Cortex of kidney (tissue), 1 donor: ENCODE results near the gene SPNS2.

Source experiments
- DNase-seq: peaks from one replicate; lab custom pipeline; 2025; lab: John Stamatoyannopoulos, UW

The SPNS2 gene

GRCh38 chr17:4520060-4520893, 21.6 kb downstream of the SPNS2 start:
- DNase-seq: no peak

- DNase-seq: no peak
Measured at GRCh38 chr17:4520894-4521600, 22.4 kb downstream of the SPNS2 start.

- no peak for DNase-seq
Measured at GRCh38 chr17:4522661-4523060, 24.0 kb downstream of the SPNS2 start.

- no peak for DNase-seq
Measured at GRCh38 chr17:4523946-4524345, 25.3 kb downstream of the SPNS2 start.

DNA sequence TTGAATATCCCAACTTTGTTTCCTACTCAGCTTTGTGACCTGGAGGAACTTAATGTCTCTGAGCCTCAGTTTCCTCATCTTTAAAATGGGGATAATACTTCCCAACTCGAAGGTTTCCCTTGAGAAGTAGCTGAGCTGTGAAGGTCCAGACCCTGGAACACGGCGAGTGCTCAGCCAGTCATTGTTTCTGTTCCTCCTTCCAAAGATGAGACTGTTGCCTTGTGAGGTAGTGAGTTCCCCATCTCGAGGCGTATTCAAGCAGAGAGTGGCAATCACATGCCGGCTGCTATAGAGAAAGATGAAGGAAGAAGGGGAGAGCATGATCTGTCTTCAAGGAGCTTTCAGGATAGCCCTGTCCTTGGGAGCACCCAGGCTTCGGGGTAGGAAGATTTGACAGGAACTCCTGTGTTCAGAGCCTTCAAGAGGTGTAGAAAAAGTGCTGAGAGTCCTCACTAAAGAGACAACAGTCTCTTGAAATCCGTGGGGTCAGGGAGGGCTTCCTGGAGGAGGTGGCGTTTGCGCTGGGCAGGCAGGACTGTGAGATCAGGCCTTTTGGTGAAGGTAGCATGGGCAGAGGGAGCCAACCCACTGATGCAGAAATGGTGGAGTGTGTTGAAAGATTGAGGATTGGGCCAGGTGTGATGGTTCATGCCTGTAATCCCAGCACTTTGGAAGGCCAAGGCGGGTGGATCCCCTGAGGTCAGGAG, 27.2 kb downstream of the SPNS2 start:
- DNase-seq: no peak

DNA sequence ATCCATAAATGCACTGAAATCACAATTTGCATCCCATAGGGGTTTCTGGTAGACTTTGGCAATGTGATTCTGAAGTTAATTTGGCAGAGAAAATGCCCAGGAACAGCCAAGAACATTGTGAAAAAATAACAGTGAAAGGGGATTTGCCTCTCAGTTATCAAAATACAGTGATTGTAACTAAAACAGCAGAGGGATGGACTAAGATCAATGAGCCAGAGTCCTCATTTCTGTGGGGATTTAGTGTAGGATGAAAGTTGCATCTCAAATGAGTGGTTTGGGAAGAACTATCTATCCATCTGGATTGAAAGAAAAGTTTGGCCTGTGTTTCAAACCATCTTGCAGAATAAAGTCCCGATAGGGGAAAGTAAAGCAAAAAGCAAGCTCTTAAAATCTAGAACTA, 28.5 kb downstream of the SPNS2 start:
- DNase-seq: no peak

DNA sequence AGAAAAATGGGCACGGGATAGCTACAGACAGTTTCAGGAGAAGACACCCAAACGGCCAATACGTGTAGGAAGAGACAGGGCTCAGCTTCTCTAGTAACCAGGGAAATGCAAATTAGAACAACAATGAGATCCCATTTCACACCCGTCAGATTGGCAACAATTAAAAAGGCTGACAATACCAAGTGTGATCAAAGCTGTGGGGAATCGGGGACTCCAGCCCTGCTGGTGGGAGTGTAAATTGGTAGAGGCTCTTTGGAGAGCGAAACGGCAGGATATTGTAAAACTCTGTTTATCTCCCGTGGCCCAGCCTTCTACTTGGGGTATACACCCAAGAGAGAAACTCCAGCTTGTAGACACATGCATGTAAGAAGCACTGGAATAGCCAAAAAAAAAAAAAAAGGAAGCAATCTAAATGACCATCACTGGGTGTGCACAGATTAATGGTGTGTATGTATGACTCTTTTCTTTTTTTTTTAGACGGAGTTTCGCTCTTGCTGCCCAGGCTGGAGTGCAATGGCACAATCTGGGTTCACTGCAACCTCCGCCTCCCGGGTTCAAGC, 29.0 kb downstream of the SPNS2 start:
- DNase-seq: no peak

DNA sequence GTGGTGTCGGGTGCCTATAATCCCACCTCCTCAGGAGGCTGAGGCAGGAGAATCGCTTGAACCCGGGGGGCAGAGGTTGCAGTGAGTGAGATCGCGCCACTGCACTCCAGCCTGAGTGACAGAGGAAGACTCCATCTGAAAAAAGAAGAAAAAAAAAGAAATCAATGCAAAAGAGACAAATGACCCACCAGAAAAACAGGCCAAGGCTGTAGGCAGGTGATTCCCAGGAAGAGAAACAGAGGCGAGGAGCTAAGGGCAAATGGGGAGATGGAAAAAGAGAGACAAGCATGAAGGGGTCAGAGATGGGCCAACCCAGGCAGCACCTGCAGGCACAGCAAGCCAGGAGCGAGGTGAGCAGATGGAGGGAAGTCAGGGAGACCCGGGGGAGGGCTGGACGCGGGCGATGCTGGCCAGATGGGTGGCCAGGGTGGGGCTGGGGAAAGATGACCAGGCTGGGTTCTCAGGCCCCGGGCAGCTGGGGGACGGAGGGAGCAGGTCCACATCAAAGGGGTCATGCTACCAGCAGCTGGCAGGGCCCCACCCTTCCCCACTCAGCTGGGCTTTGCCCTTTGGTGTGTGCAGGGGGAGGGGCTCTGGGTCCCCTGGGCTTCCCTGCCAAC, 31.0 kb downstream of the SPNS2 start:
- no peak for DNase-seq

DNA sequence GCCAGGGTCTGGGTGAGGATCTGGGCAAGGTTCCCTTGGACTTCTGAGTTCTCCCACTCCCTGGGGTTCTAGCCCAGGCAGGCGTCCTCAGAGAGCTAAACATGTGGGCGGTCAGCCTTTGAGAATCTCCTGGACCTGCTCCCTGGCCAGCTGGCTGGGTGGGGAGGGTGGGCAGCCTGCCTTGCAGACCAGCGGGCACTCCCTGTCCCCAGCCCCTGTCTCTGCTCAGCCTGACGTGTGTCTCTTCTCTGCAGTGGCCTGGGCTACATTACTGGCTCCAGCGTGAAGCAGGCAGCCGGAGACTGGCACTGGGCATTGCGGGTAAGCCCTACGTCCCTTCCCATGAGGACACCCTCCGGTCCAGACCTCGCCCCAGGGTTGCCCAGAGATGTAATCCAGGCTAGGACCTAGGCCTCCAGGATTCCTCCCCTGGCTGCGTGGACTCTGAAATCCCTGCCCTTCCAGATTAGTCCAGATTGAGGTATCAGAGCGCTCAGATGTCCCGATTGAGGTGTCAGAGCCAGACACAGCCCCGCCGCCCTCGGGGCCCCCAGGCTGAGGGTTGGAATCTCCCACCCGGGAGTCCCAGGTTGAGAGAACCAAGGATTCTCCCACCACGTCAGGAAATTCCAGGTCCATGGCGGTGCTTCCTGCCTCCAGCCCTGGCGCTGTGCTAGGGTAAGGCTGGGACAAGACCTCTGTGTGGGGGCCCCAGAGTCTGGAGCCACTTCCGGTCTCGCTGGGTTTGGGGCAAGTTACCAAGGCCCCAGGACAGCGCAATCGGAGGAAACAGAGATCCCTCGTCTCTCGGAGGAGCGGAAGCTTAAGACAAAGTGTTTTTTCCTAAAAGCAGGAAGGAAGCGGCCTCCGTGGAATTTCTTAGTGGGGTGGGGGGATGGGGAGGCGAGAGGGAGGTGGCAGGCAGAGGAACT, 32.4 kb downstream of the SPNS2 start:
- DNase-seq: no peak

DNA sequence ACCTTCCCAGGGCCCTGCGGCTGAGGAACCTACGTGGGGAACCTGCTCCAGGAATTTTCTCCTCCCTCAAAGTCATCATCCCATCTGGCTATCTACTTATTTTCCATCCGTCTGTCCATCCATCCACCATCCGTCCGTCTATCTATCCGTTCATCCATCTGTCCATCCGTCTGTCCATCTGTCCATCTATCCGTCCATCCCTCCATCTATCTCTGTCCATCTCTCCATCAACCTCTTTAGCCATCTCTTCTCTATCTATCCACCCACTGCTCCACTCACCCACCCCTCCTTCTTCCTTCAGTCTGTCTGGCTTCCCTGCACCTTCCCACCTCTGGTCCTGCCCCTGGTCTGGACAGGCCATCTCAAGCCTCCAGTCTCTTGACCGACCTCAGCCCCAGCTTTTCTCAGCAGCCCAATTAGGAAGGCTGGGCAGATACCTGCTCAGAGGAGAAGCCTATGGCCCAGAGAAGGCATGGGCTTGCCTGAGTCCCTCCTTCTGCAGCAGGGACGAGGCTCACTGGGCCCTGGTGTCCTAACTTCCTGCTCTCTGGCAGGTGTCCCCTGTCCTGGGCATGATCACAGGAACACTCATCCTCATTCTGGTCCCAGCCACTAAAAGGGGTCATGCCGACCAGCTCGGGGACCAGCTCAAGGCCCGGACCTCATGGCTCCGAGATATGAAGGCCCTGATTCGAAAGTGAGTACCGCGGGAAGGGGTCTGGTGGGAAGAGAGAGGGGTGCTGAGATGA, 33.5 kb downstream of the SPNS2 start:
- no peak for DNase-seq

GRCh38 chr17:4532860-4533522, 34.3 kb downstream of the SPNS2 start:
- no peak for DNase-seq

DNA sequence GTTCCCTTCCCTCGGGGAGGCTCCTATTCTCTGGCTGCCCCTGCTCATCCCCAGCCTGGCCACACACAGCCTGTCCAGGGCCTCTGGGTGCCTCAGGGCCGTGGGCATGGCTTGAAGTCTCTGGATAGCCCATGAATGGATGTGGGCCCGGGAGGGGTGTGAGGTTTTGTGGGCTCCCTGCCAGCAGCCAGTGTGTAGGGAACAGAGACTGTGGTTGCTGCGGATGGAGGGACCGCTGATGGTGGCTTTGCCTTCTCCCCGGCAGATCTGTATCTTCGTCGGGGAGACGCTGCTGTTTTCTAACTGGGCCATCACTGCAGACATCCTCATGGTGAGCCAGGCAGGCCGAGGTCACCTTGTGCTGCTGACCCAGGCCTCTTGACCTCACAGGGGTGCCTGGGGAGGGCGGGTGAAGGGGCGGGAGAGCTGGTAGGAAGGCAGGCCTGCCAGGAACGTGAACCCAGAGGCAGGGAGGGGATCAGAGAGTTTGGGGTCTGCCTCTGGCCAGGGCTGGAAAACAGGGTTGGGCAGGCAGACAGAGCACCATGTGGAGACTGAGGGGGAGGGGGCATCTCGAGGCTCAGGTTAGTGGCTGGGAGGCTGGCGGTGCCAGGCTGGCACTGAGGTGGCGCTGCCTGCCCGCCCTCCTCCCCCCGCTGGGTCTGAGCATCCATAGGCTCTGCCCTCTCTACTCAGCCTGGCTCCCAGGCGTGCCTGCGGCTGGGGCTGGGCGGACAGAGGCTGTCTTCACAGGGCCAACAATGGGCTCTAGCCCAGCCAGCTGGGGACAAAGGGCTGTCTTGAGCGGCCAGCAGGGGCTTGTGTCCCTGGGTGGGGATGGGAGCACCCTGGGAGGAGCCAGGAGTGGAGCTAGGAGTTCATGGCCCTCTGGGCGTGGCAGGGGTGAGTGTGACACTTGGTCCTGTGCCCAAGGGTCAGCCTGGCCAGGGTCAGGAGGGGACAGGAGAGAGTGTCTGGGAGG, 35.1 kb downstream of the SPNS2 start:
- DNase-seq: no peak

- no peak for DNase-seq
Measured at GRCh38 chr17:4534515-4534914, 35.8 kb downstream of the SPNS2 start.

DNA sequence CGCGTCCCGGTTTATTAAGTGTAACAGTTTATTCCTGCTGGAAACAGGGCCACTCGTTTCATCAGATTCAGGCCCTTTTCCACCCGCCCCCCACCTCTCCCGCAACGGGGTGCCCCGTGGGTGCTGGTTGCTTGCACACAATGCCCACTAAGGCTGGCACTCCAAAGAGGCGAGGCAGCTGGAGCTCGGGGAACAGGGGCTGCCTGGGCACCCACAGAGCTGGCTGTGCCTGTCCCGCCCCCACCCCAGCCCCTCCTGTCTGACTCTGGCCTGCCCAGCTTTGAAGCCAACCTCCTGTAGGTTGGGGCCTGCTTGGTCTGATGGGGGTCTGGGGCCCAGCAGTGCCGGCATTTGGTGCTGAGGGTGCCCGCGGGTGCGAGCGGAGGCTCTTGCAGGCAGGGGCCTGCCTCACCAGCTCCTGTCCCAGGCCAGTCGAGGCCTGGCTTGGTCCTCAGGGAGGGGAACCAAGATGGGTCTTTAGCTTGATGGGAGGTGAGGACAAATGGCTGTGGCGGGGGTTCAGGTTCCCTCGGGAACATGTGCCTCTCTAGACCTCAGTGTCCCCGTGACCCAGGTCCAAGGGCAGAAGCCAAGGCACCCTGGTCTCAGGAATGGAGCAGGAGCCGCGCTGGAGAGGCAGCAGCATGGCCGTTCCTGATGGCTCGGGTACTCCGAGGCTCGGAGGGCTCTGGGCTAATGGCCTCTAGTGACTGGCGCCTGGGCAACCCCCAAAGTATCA, 36.4 kb downstream of the SPNS2 start:
- no peak for DNase-seq

DNA sequence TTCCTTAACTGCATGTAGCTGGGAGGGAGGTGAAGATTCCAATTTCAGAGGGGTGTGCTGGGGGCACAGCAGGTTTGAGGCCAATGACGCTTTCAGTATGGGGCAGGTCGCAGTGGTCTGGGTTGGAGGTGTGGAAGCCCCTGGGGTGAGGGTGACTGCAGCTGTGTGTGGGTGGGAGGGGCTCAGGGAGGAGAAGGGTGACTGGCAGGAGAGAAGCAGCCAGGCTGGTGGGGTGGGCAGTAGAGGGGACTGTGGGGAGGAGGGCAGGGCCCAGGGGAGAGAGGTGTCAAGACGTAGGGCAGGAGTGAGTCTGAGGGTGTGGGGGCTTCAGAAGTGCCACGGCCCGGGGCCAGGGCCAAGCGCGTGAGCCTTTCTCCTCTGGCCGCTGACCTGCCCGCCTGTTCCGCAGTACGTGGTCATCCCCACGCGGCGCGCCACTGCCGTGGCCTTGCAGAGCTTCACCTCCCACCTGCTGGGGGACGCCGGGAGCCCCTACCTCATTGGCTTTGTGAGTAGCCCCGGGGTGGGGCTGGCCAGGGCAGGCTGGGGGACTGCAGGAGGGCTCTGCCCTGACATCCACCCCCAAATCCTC, 37.1 kb downstream of the SPNS2 start:
- no peak for DNase-seq

GRCh38 chr17:4536259-4536741, 37.6 kb downstream of the SPNS2 start:
- no peak for DNase-seq

GRCh38 chr17:4536742-4537411, 38.2 kb downstream of the SPNS2 start:
- no peak for DNase-seq
